Measurements from ENCODE around the gene MIPEP.

The MIPEP gene

GRCh38 chr13:23695711-23696464 lies 193.3 kb downstream of the MIPEP start:
- no peak overlapping the region for H3K27ac ChIP-seq
- DNase-seq (ENCODE audit: low read depth, low spot score): no peak

- H3K27ac ChIP-seq: no peak overlapping the region
- no peak for DNase-seq (ENCODE audit: low read depth, low spot score)
Measured at GRCh38 chr13:23695196-23695595, 194.0 kb downstream of the MIPEP start.

DNA sequence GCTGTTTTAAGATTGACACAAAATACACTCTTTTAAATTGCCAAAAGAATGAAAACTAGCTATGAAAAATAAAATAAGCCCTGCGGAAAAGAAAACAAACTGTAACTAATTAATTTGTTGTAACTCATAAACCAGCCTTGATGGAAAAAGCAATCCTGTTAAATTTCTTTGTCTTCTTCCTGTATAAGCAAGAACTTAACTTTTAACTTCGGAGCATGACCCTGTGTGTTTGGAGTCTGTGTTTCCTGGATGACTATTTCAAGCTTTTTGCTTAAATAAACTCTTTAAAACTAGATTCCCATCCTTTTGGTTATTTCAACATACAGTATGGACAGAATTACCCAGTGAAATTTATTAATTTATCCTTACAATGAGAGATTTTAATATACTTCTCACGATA lies 196.4 kb downstream of the MIPEP start:
- H3K27ac ChIP-seq: no peak overlapping the region
- no peak for DNase-seq (ENCODE audit: low read depth, low spot score)

- no peak overlapping the region for H3K27ac ChIP-seq
- no peak for DNase-seq (ENCODE audit: low read depth, low spot score)
Measured at GRCh38 chr13:23690668-23691067, 198.5 kb downstream of the MIPEP start.

DNA sequence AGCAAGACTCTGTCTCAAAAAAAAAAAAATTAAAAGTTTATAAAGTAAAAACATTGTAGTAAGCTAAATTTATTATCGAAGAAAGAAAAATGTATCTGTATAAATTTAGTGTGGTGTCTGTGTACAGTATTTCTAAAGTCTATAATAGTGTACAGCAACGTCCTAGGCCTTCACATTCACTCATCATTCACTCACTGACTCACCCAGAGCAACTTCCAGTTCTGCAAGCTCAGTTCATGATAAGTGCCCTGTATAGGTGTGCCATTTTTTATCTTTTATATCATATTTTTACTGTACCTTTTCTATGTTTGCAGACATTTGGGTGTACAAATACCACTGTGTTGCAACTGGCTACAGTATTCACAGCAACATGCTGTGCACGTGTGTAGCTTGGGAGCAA lies 200.9 kb downstream of the MIPEP start:
- no peak overlapping the region for H3K27ac ChIP-seq

GRCh38 chr13:23687614-23688013 lies 201.6 kb downstream of the MIPEP start:
- H3K27ac ChIP-seq: no peak overlapping the region
- no peak for DNase-seq (ENCODE audit: low read depth, low spot score)

More for the DNA sequence above, 200.9 kb downstream of the MIPEP start:
- no peak for DNase-seq (ENCODE audit: low read depth, low spot score)

- no peak for DNase-seq (ENCODE audit: low read depth, low spot score)
- H3K27ac ChIP-seq: no peak overlapping the region
Measured at GRCh38 chr13:23686948-23687347, 202.3 kb downstream of the MIPEP start.

DNA sequence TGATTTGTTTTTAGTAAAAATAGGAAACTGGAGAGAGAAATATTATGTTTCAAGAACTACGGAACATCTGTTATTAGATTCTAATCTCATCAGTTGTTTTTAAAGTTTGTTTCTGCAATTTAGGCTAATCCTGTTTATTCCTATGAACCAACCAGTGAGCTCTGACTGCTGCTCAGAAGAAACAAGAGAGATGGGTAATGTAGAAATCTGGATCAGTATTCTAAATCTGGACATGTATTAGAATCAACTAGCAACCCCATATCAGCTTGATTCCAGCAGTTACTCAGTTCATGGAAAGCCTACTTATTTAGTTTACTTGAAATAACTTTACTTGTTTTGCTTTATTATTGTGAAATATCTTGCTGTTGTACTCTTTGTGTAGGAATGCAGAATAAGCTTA lies 203.8 kb downstream of the MIPEP start:
- H3K27ac ChIP-seq: no peak overlapping the region
- DNase-seq (ENCODE audit: low read depth, low spot score): no peak

DNA sequence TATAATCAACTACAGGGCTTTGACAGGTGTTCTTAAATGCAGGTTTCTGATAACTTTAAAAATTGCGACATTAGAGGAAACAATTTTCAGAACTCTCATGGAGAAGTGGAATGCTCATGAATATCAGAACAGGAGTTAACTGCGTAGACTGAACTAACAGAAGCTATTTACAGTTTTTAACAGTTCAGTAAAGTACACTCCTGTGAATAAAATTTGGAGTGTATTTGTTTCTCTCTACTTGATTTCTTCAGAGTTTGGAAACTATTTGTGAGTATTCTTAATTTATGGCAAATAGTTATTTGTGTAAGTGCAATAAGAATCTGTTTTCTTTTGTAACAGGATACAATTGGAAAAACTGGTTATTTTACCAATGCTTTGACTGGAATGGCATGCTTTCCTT lies 204.6 kb downstream of the MIPEP start:
- H3K27ac ChIP-seq: no peak overlapping the region
- DNase-seq (ENCODE audit: low read depth, low spot score): no peak

- H3K27ac ChIP-seq: no peak overlapping the region
- no peak for DNase-seq (ENCODE audit: low read depth, low spot score)
Measured at GRCh38 chr13:23683084-23683483, 206.1 kb downstream of the MIPEP start.

DNA sequence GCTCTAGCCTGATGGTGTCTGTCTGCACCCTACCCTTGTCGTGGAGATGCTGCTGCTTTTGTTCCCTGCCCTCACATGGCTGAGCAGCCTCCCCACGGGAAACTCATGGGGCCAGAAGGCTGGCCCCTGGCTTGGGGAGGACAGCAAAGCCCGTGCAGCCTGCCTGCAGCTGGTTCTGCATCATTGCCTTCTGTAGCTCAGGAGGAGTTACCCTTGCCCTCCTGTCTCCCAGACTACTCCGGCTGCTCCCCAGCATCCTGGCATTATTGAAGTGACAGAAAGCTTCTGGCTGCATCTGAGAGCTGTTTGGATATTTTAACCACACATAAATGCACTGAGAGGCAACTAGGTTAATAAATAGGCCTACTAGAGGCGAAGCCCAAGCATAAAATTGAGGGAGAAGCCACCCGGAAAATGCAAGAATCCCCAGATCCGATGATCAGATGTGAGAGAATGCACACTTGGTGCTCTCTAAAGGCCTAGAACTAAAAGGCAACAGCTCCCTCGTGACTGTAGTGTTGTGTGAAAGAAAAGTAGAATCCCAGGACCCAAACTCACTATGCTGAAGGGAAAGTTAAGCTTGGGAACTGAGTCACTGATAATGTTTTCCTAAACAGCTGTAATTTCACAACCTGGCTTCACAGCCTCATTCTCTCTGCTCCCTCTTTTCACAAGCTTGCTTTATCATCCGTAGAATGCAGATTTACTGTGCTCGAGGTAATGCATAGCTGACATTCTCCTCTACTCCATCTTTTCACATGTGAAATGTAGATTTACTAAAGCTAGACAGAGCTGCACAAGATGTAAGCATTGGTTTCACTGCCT lies 208.1 kb downstream of the MIPEP start:
- DNase-seq (ENCODE audit: low read depth, low spot score): no peak
- H3K27ac ChIP-seq: no peak overlapping the region
